Type B pancreatic cell (in vitro differentiated cells): Measurements from ENCODE around the gene FRMD4A. TPM values are rescaled to one million over a fixed set of nuclear protein-coding genes. Genes with fewer than 3 reads are reported as not detected.

Source experiments
- DNase-seq: peaks from one replicate; pipeline ENCODE4 v3.0.0; 2021; ENCODE audit warnings: mixed read lengths; ENCODE audit not compliant: unreplicated experiment; ENCODE audit errors: extremely low spot score
- H3K27ac Mint-ChIP-seq: 2 replicates; pipeline ENCODE4 v1.8.0; 2021; ENCODE audit warnings: mild to moderate bottlenecking, mixed read lengths
- H3K27me3 Mint-ChIP-seq: 2 replicates; pipeline ENCODE4 v1.8.0; 2021; ENCODE audit warnings: mixed read lengths
- H3K36me3 Mint-ChIP-seq: 2 replicates; pipeline ENCODE4 v1.8.0; 2021; ENCODE audit warnings: mixed read lengths
- H3K4me1 Mint-ChIP-seq: one replicate; pipeline ENCODE4 v1.8.0; 2021; ENCODE audit warnings: mixed read lengths; ENCODE audit not compliant: unreplicated experiment
- H3K4me3 Mint-ChIP-seq: 2 replicates; pipeline ENCODE4 v1.8.0; 2021; ENCODE audit warnings: mild to moderate bottlenecking, mixed read lengths
- H3K9me3 Mint-ChIP-seq: 2 replicates; pipeline ENCODE4 v1.8.0; 2021; ENCODE audit warnings: mixed read lengths
- CTCF ChIP-seq: fragments of 200-600 bp; sonication (generic); conservative IDR thresholded peaks from 2 replicates; pipeline ENCODE4 v1.5.0; 2021; ENCODE audit warnings: antibody characterized with exemption, mild to moderate bottlenecking
- total RNA-seq: library from RNA; stranded (reverse); gene quantifications from 2 replicates; pipeline ENCODE4 v1.2.1, GENCODE V29; 2021; ENCODE audit warnings: low replicate concordance

FRMD4A gene
- total RNA-seq, 1 donor from 2014 or later = 88.9 TPM

- TF ChIP-seq CTCF = no peak
- H3K27me3 Mint-ChIP-seq = peaks cover 4% of the 10 kb centered on the region
- H3K27ac Mint-ChIP-seq = no peak overlapping the region
- no peak for DNase-seq
- peaks cover 16% of the 10 kb centered on the region for H3K36me3 Mint-ChIP-seq
- H3K4me3 Mint-ChIP-seq = no peak overlapping the region
- H3K4me1 Mint-ChIP-seq = peaks cover 15% of the 10 kb centered on the region
- peaks cover 4% of the 10 kb centered on the region for H3K9me3 Mint-ChIP-seq
These were observed 488.6 kb downstream of the FRMD4A start for GRCh38 chr10:13842117-13842516.

- no peak for TF ChIP-seq CTCF
- no peak overlapping the region for H3K4me3 Mint-ChIP-seq
- peaks cover 4% of the 10 kb centered on the region for H3K27me3 Mint-ChIP-seq
- H3K36me3 Mint-ChIP-seq = peaks cover 16% of the 10 kb centered on the region
- peaks cover 19% of the 10 kb centered on the region for H3K4me1 Mint-ChIP-seq
- no peak overlapping the region for H3K27ac Mint-ChIP-seq
- no peak for DNase-seq
- H3K9me3 Mint-ChIP-seq = peaks cover 4% of the 10 kb centered on the region
These were observed 490.7 kb downstream of the FRMD4A start for GRCh38 chr10:13840036-13840435.

- Mint-ChIP-seq H3K4me1 (peaks cover 19% of the 10 kb centered on the region), H3K9me3 (peaks cover 4% of the 10 kb centered on the region), H3K4me3 (no peak overlapping the region), H3K36me3 (peaks cover 16% of the 10 kb centered on the region), H3K27ac (no peak overlapping the region), H3K27me3 (peaks cover 4% of the 10 kb centered on the region)
- TF ChIP-seq CTCF = no peak
- DNase-seq = no peak
These were observed 491.2 kb downstream of the FRMD4A start for GRCh38 chr10:13839430-13839990.

GRCh38 chr10:13839030-13839429 is 491.7 kb downstream of the FRMD4A start:
- no peak overlapping the region for H3K4me3 Mint-ChIP-seq
- peaks cover 15% of the 10 kb centered on the region for H3K36me3 Mint-ChIP-seq
- peaks cover 24% of the 10 kb centered on the region for H3K4me1 Mint-ChIP-seq
- H3K9me3 Mint-ChIP-seq = peaks cover 4% of the 10 kb centered on the region
- DNase-seq = no peak
- TF ChIP-seq CTCF = no peak
- peaks cover 4% of the 10 kb centered on the region for H3K27me3 Mint-ChIP-seq
- H3K27ac Mint-ChIP-seq = no peak overlapping the region

- Mint-ChIP-seq H3K4me1 (peaks cover 27% of the 10 kb centered on the region), H3K27me3 (no peaks in the 10 kb centered on the region), H3K4me3 (no peak overlapping the region), H3K9me3 (peaks cover 4% of the 10 kb centered on the region), H3K27ac (no peak overlapping the region), H3K36me3 (peaks cover 12% of the 10 kb centered on the region)
- no peak for DNase-seq
- TF ChIP-seq CTCF = no peak
These were observed 492.8 kb downstream of the FRMD4A start for GRCh38 chr10:13837966-13838365.
